HG02970 (cell line): ENCODE measurements around the gene SLC25A17.
"Not testable (repeated sequence)": the region's sequence is repeated elsewhere in the genome, so short reads cannot be mapped to it uniquely, and the experiment has no call there.

ENCODE experiments used
- ATAC-seq: cut with Tn5 transposase; IDR thresholded peaks from one replicate; pipeline ENCODE4 v1.9.1; 2021; ENCODE audit warnings: mild to moderate bottlenecking, moderate library complexity, moderate number of reproducible peaks; ENCODE audit not compliant: unreplicated experiment, low FRiP score

Gene SLC25A17

DNA sequence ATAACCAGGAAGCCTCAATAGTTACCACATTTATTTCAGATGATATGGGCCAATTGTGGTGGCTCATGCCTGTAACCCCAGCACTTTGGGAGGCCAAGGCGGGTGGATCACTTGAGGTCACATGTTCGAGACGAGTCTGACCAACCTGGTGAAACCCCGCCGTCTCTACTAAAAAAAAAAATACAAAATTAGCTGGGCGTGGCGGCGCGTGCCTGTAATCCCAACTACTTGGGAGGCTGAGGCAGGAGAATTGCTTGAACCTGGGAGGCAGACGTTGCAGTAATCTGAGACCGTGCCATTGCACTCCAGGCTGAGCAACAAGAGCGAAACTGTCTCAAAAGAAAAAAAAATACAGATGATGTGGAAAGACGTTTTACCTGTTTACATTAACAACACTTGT is 60.3 kb downstream of the SLC25A17 start:
- ATAC-seq: not testable (repeated sequence)

- no peak for ATAC-seq
Observed at GRCh38 chr22:40758390-40758789, 60.8 kb downstream of the SLC25A17 start.

GRCh38 chr22:40757071-40757470 is 62.1 kb downstream of the SLC25A17 start:
- no peak for ATAC-seq

DNA sequence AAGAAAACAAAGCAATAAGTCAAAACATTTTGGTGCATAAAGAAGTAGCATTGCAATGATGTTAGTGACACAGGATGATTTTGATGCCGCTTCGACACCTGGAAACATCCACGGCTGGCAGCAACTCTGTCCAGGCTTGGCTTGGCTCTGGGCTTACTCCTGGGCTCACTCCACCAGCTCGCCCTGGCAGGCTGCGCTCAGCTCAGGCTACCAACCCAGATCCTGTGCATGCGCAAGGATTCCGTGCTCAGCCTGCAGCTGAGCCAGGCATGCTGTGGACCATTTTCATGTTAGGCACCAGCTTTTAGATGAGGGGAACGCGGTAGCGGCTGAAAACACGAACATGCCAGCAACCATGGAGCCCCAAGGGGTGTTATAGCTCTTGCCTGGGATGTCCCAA is 66.0 kb downstream of the SLC25A17 start:
- no peak for ATAC-seq

DNA sequence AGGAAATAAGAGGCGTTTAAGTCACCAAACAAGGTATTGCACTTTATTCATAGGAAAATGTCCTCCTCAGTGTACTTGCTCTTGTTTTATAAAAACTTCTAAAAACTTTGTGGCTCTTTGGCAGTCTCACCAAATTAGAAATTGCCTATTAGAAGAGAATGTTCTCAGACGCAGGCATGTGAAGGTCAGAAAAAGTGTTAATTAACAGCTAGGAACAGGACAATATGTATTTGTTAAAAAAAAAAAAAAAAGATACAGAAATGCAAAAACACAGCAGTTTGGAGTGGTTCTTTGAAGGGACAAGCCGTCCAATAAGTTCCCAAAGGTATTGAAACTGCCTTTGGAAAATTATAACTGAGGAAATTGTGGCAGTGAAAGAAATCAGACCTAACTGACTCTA is 67.9 kb downstream of the SLC25A17 start:
- ATAC-seq: no peak

GRCh38 chr22:40749829-40750228 is 69.3 kb downstream of the SLC25A17 start:
- ATAC-seq: no peak

- ATAC-seq: no peak
Observed at GRCh38 chr22:40748388-40749355, 70.5 kb downstream of the SLC25A17 start.

- no peak for ATAC-seq
Observed at GRCh38 chr22:40747361-40747760, 71.8 kb downstream of the SLC25A17 start.

DNA sequence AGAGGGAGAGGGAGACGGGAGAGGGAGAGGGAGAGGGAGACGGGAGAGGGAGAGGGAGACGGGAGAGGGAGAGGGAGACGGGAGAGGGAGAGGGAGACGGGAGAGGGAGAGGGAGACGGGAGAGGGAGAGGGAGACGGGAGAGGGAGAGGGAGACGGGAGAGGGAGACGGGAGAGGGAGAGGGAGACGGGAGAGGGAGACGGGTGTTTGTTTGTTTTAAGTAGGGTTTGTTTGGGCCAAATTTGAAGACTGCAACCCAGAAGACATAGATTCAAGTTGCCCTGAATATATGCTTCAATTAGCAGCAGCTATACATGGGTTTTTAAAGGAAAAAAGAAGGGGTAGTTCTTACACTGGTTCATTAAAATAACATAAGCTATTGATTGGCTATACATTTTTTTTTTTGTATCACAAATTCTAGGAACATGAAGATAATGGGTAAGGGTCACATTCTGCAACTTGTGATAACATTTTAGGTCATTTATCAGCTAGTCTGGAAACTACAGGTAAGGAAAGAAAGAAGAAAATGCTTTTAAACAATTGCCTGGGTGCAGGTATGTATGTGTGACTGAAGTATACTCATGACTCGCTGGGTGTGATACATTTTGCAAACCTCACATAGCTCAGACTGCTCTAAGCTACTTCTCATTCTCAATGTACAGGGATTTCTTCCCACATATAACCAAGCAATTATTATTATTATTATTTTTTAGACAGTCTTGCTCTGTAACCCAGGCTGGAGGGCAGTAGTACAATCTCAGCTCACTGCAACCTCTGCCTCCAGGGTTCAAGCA is 72.5 kb downstream of the SLC25A17 start:
- ATAC-seq: no peak

GRCh38 chr22:40743768-40744167 is 75.4 kb downstream of the SLC25A17 start:
- no peak for ATAC-seq

DNA sequence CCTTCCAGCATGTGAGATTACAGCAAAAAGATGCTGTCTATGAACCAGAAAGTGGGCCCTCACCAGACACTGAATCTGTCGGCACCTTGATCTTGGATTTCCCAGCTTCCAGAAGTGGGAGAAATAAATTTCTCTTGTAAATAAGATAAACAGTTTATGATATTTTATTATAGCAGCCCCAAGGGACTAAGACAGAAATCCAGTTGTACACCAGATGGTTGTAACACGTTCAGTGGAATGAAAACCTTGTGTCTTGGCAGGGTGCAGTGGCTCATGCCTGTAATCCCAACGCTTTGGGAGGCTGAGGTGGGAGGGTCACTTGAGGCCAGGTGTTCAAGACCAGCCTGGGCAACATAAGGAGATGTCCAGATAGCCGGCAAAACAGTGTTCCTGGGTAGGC is 78.0 kb downstream of the SLC25A17 start:
- ATAC-seq: no peak

GRCh38 chr22:40739721-40740120 is 79.4 kb downstream of the SLC25A17 start:
- ATAC-seq: no peak

GRCh38 chr22:40733919-40734318 is 85.2 kb downstream of the SLC25A17 start:
- ATAC-seq: no peak

- ATAC-seq: no peak
Observed at GRCh38 chr22:40732999-40733292, 86.2 kb downstream of the SLC25A17 start.

DNA sequence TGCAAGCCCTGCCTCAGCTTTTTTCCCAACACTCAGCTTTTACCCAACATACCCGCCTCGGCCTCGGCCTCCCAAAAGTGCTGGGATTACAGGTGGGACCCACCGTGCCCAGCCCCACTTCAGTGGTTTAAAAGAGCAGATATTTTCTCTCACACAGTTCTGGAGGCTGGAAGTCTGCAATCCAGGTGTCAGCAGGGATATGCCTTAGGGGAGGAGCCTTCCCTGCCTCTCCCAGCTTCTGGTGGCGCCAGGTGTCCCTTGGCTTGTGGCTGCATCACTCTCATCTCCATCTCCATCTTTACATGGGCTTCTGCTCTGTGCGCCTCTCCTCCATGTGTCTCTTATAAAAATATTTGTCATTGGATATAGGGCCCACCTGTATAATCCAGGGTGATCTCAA is 89.9 kb downstream of the SLC25A17 start:
- no peak for ATAC-seq

GRCh38 chr22:40728731-40729189 is 90.4 kb downstream of the SLC25A17 start:
- ATAC-seq: no peak

- no peak for ATAC-seq
Observed at GRCh38 chr22:40727964-40728615, 91.1 kb downstream of the SLC25A17 start.

GRCh38 chr22:40727070-40727963 is 91.8 kb downstream of the SLC25A17 start:
- no peak for ATAC-seq

DNA sequence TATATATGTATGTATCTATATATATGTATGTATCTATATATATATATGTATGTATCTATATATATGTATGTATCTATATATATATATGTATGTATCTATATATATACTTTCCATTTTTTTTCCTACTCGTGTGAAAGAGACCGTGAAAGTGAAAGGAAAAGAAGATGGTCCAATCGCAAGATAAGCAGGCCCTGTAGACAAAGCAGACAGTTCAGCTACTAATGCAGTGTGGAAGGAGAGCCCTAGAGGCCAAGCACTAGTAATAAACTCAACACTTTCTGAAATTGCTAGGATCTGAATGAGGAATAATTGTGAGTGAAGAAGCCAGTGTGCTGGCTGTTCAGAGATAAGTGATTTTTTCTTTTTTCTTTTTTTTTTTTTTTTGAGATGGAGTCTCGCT is 92.6 kb downstream of the SLC25A17 start:
- no peak for ATAC-seq

DNA sequence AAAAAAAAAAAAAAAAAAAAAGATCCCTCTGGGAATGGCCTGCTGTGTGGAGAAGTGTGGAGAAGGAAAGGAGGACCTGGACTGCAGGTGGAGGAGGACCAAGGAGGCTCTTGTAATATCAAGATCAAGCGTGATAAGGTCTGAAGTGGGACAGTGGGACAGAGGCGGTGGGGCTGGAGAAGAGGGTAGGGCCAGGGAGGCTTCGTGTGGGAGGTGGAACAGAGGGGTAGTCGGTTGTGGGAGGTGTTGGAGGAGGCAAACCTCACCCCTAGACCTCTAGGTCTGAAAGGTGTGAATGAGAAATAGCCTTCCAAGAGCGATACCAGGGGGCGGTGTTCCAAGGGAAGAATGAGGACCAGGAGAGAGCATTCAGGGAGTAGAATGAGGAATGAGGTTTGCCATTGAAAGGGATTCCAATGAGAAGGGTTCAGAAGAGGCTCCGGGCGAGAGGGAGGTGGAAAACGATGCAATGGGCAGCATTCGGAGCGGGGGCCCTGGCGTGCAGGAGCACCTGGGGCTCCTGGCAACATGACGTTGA is 95.7 kb downstream of the SLC25A17 start:
- ATAC-seq: no peak
